GM12878 (cell line): ENCODE results near the gene CA5A. TPM values are rescaled to one million over a fixed set of nuclear protein-coding genes. Genes with fewer than 3 reads are reported as not detected.

Source experiments
- ATAC-seq: fragments of 200-7000 bp; cut with Tn5 transposase; 3 replicates; pipeline ENCODE4 v1.9.1; 2020; ENCODE audit warnings: mild to moderate bottlenecking, moderate library complexity
- BruUV-seq: library from RNA; stranded (reverse); fragments of 400-500 nt; replicated peaks from 2 replicates; lab custom pipeline; 2021; lab: Mats Ljungman, UMichigan
- CTCF ChIA-PET: fragments of 300-600 bp; sonication (Branson Sonifier 250); formaldehyde crosslinking; extraction: SDS; loops from one replicate; lab custom pipeline; 2021; ENCODE audit warnings: inconsistent platforms; lab: Yijun Ruan, JAX
- POLR2A ChIA-PET: fragments of 350-600 bp; formaldehyde crosslinking; extraction: SDS; loops from one replicate; lab custom pipeline; 2021; ENCODE audit warnings: inconsistent platforms; lab: Charles Lee
- RAD21 ChIA-PET: fragments of 300-600 bp; sonication (Branson Sonifier 250); formaldehyde crosslinking; loops from one replicate; lab custom pipeline; 2023; ENCODE audit warnings: antibody characterized with exemption; ENCODE audit not compliant: unreplicated experiment; lab: Charles Lee
- SMC1A ChIA-PET: fragments of 300-600 bp; sonication (Branson Sonifier 250); formaldehyde crosslinking; loops from one replicate; lab custom pipeline; 2023; ENCODE audit not compliant: unreplicated experiment, uncharacterized antibody; lab: Charles Lee
- DNase-seq: peaks from one replicate; pipeline ENCODE4 v3.0.0-alpha.2; 2011; ENCODE audit warnings: low read depth, low spot score
- FAIRE-seq: peaks from 3 replicates; lab custom pipeline; 2011; peaks lifted over from hg19 to GRCh38; lab: Jason Lieb, UNC
- H2AFZ ChIP-seq: 2 replicates; pipeline ENCODE4 v1.6.0; 2011; ENCODE audit warnings: low read depth, low read length, control low read depth; ENCODE audit not compliant: control insufficient read depth
- H3K27ac ChIP-seq: 2 replicates; pipeline ENCODE4 v1.5.1; 2011; ENCODE audit warnings: control low read depth; ENCODE audit not compliant: control insufficient read depth, insufficient read depth
- H3K27me3 ChIP-seq, 2 experiments: replicated peaks in 1 of 2; 2 replicates each; pipeline versions ENCODE4 v1.6.0 to v1.6.1; 2011; ENCODE audit warnings: low read length in 1 of 2; ENCODE audit not compliant: control insufficient read depth in 2 of 2, insufficient read depth in 2 of 2
- H3K36me3 ChIP-seq, 2 experiments: 2 replicates each; pipeline ENCODE4 v1.5.1; 2011; ENCODE audit warnings: low read length in 1 of 2; ENCODE audit not compliant: control insufficient read depth in 2 of 2, insufficient read depth in 2 of 2
- H3K4me1 ChIP-seq: 2 replicates; pipeline ENCODE4 v1.6.1; 2011; ENCODE audit warnings: mild to moderate bottlenecking, low read length, moderate library complexity, mixed read lengths; ENCODE audit not compliant: control insufficient read depth, insufficient read depth
- H3K4me2 ChIP-seq: 2 replicates; pipeline ENCODE4 v1.6.0; 2011; ENCODE audit warnings: control low read depth; ENCODE audit not compliant: control insufficient read depth, insufficient read depth
- H3K4me3 ChIP-seq: fragments of 200-600 bp; sonication (generic); 2 replicates; pipeline ENCODE4 v1.5.1; 2016
- H3K79me2 ChIP-seq: 2 replicates; pipeline ENCODE4 v1.6.0; 2011; ENCODE audit warnings: low read length; ENCODE audit not compliant: control insufficient read depth, insufficient read depth
- H3K9ac ChIP-seq: 2 replicates; pipeline ENCODE4 v1.8.0; 2011; ENCODE audit warnings: low read length, control low read depth, mixed read lengths; ENCODE audit not compliant: control insufficient read depth, insufficient read depth
- H3K9me3 ChIP-seq: replicated peaks from 3 replicates; pipeline ENCODE4 v1.5.1; 2011; ENCODE audit warnings: mild to moderate bottlenecking, low read length; ENCODE audit not compliant: control insufficient read depth, insufficient read depth
- H4K20me1 ChIP-seq: 2 replicates; pipeline ENCODE4 v1.6.0; 2011; ENCODE audit not compliant: control insufficient read depth, insufficient read depth
- ATF2 ChIP-seq: IDR thresholded peaks from 2 replicates; pipeline ENCODE4 v1.6.1; 2012; ENCODE audit warnings: low read length, inconsistent platforms
- CHD2 ChIP-seq: IDR thresholded peaks from 2 replicates; pipeline ENCODE4 v1.6.1; 2011; ENCODE audit warnings: low read depth, low read length, improper control_type of control experiment, borderline replicate concordance
- EED ChIP-seq: sonication (generic); IDR thresholded peaks from 2 replicates; pipeline ENCODE4 v1.6.1; 2016; ENCODE audit warnings: antibody characterized with exemption, low read depth
- MTA3 ChIP-seq: IDR thresholded peaks from 2 replicates; pipeline ENCODE4 v1.6.1; 2012; ENCODE audit warnings: low read length, inconsistent platforms, borderline replicate concordance
- MYC ChIP-seq: IDR thresholded peaks from 2 replicates; pipeline ENCODE4 v1.6.1; 2011; ENCODE audit warnings: mild to moderate bottlenecking, low read length, moderate library complexity, inconsistent platforms; ENCODE audit not compliant: insufficient read depth, insufficient replicate concordance, insufficient read length, severe bottlenecking
- NR2C2 ChIP-seq: IDR thresholded peaks from 2 replicates; pipeline ENCODE4 v1.6.1; 2011; ENCODE audit warnings: borderline replicate concordance, low read depth; ENCODE audit not compliant: control insufficient read depth, insufficient read length
- RELA ChIP-seq: fragments of 450-650 bp; IDR thresholded peaks from 2 replicates; pipeline ENCODE4 v1.8.0; 2014; ENCODE audit warnings: borderline replicate concordance; ENCODE audit not compliant: partially characterized antibody
- SPI1 ChIP-seq: IDR thresholded peaks from 2 replicates; pipeline ENCODE4 v1.6.1; 2011; ENCODE audit warnings: low read depth, mild to moderate bottlenecking, low read length, moderate library complexity, borderline replicate concordance; ENCODE audit not compliant: insufficient read depth
- TCF7 ChIP-seq: IDR thresholded peaks from 2 replicates; pipeline ENCODE4 v1.6.1; 2014; ENCODE audit warnings: antibody characterized with exemption, borderline replicate concordance
- WGBS: methylation state at CpG from one replicate; pipeline ENCODE4 v1.1.6; 2016; ENCODE audit warnings: low lambda C conversion rate; ENCODE audit not compliant: insufficient replicate concordance, insufficient coverage; ENCODE audit errors: missing lambda C conversion rate; 5-methylcytosine and 5-hydroxymethylcytosine counted together
- in situ Hi-C: fragments of 300-500 bp; cut with MboI; formaldehyde crosslinking; loops from 9 replicates; pipeline ENCODE4 v1.14.3; 2018; ENCODE audit warnings: mixed read lengths
- intact Hi-C: fragments of 100-400 bp; cut with micrococcal nuclease; formaldehyde crosslinking; loops from one replicate; pipeline ENCODE4 v1.14.2; 2022; ENCODE audit not compliant: unreplicated experiment
- polyA plus RNA-seq, 11 experiments: library from polyadenylated mRNA; depleted of rRNA in 4 of 11; unstranded in 6 of 11; stranded (reverse) in 5 of 11; fragments of >200 nt; fragmentation: Nextera tagmentation in 4 of 11; fragmentation: Illumina TruSeq in 1 of 11; extraction: Ambion mirVana in 4 of 11; extraction: Trizol in 1 of 11; gene quantifications; 1 replicate in 1 of 11; 2 replicates in 10 of 11; pipeline versions ENCODE4 v1.2.1 to v1.2.3, GENCODE V29; 2011 to 2016; ENCODE audit warnings: inconsistent platforms in 2 of 11, missing spikeins in 2 of 11, low read depth in 1 of 11
- total RNA-seq, 4 experiments: library from RNA; depleted of rRNA in 3 of 4; stranded (reverse); fragments of >200 nt in 3 of 4; fragmentation: Illumina TruSeq in 1 of 4; extraction: Trizol in 1 of 4; gene quantifications; 2 replicates each; pipeline versions ENCODE4 v1.2.1 to v1.2.3, GENCODE V29; 2013 to 2021
- TF ChIP-seq, protein P1 (sequence below): IDR thresholded peaks from 2 replicates; pipeline ENCODE4 v1.6.1; 2011; ENCODE audit warnings: borderline replicate concordance, low read depth, mild to moderate bottlenecking, moderate library complexity, mixed read lengths, low read length; ENCODE audit not compliant: insufficient read depth; ENCODE audit errors: extremely low read length

Gene CA5A
- total and polyA plus RNA-seq, 10 of the 15 experiments (the other 5 are each of a cell fraction or from before 2014, with no cell fraction given): not detected

DNA sequence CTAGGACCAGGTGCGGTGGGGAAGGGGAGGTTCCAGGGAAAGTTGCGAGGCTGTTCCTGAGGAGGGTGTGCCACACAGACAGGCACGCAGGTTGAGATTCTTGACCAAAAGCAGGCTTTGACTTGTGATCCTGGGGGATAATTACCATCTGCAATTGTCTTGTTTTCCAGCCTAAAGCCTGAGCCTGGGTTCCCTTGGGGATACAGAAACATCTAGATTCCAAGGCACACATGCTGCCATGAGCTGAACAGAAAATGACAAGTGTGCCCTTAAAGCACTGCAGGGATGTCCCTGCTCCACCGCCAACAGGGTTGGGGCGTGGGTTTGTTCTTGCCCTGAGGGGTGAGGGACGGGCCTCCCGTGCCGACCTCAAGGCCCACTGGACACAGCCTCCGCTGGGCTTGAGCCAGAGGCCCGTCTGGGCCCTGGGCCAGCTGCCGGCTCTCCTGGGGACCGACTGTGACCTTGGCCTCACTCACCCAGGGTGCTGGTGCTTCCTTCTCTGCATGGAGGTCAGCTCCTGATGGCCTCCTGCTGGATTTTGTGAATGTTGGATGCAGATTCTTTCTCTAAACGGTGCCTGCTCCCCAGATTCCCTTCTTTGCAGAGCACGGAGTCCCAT is 14.0 kb downstream of the CA5A start (continued):
- TF ChIP-seq MTA3: no peak
- no peak for TF ChIP-seq TCF7
- no peak for TF ChIP-seq EED
- TF ChIP-seq, all 136 proteins: peak for 0

- RAD21 ChIA-PET: no interaction called here
- Histone ChIP-seq H3K27me3 (no peaks in the 10 kb centered on the region; a peak in 1 of 4 replicates), H3K36me3 (no peaks in the 10 kb centered on the region), H3K9ac (no peak overlapping the region), H3K79me2 (no peaks in the 10 kb centered on the region), H3K4me3 (no peak overlapping the region), H2AFZ (no peak overlapping the region), H3K9me3 (no peaks in the 10 kb centered on the region), H3K4me1 (peaks cover 30% of the 10 kb centered on the region), H4K20me1 (no peaks in the 10 kb centered on the region), H3K4me2 (no peak overlapping the region), H3K27ac (no peak overlapping the region)
- SMC1A ChIA-PET: no interaction called here
- FAIRE-seq: no peak
- TF ChIP-seq ATF2 (no peak), MTA3 (no peak), CHD2 (no peak), MYC (no peak), NR2C2 (no peak), RELA (no peak), SPI1 (no peak)
- TF ChIP-seq, protein P1, sequence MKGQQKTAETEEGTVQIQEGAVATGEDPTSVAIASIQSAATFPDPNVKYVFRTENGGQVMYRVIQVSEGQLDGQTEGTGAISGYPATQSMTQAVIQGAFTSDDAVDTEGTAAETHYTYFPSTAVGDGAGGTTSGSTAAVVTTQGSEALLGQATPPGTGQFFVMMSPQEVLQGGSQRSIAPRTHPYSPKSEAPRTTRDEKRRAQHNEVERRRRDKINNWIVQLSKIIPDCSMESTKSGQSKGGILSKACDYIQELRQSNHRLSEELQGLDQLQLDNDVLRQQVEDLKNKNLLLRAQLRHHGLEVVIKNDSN: peak; percentile 50
- BruUV-seq: no TSS peak
- WGBS: 63% methylated on average over 13 of the region's 13 CpGs
- CTCF ChIA-PET: no interaction called here
- no peak for DNase-seq
- ATAC-seq: 0 out of 3 replicates have a peak, but pooled peaks have one; percentile 19
- in situ Hi-C loops: no loop called here
- intact Hi-C loops: no loop called here
- POLR2A ChIA-PET: no interaction called here
Observed at GRCh38 chr16:87921236-87921773, 15.0 kb downstream of the CA5A start.
